Keratinocyte (primary cell): Measurements from ENCODE around the gene VTCN1.

Experiments used
- CTCF ChIP-seq, 3 experiments: IDR thresholded peaks in 1 of 3; conservative IDR thresholded peaks in 1 of 3; optimal IDR thresholded peaks in 1 of 3; 2 replicates in 2 of 3; 3 replicates in 1 of 3; pipeline versions ENCODE3 to v1.5.1; 2011; ENCODE audit warnings: low read length in 3 of 3, mild to moderate bottlenecking in 3 of 3, moderate library complexity in 2 of 3, control low read depth in 1 of 3, inconsistent platforms in 1 of 3; ENCODE audit not compliant: insufficient read depth in 2 of 3; ENCODE audit errors: extremely low read depth in 1 of 3
- EZH2 ChIP-seq: IDR thresholded peaks from one replicate; pipeline ENCODE4 v1.6.1; 2012; ENCODE audit warnings: inconsistent platforms, mild to moderate bottlenecking, low read length, moderate library complexity

DNA sequence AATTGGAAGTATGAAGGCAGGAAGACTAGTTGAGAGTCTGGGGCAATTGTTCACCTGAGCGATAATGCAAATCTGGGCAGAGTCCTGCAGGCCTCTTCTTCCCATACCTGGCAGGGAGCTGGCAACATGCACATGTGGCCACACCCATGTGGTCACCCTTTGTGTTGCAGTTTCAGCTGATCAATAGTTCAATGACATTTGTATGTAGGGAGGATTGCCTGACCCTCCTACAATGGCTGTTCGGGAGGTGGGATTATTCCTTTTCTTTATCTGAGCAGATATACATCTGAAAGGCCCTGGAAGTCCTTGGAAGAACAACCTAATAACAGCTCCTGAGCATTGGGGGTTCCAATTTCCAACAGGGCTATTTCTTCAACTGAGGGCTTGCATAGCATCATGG, 74.0 kb downstream of the VTCN1 start:
- TF ChIP-seq CTCF (optimal IDR thresholded peaks at IDR 0.05 in 1 of 3, IDR thresholded peaks at IDR 0.05 in 1 of 3, conservative IDR thresholded peaks at IDR 0.05 in 1 of 3; ENCODE audit: extremely low read depth in 1 of 3, insufficient read depth in 2 of 3, low read length in 3 of 3): no peak
- TF ChIP-seq EZH2: no peak
